NCI-H1092 treated with DMSO at 0.1 percent for 48 hours (cell line): ENCODE measurements around the gene KRT5.
A peak's percentile ranks its signal among the peaks of the same experiment; 100 is the strongest.
"Not testable (repeated sequence)": the region's sequence is repeated elsewhere in the genome, so short reads cannot be mapped to it uniquely, and the experiment has no call there.

Source experiments
- DNase-seq: peaks from one replicate; lab custom pipeline; 2025; lab: John Stamatoyannopoulos, UW

Gene KRT5

GRCh38 chr12:52519387-52519703 lies 849 bp downstream of the KRT5 start:
- no peak for DNase-seq

GRCh38 chr12:52518574-52519386 lies 1.4 kb downstream of the KRT5 start:
- no peak for DNase-seq

- no peak for DNase-seq
Observed at GRCh38 chr12:52517888-52518287, 2.3 kb downstream of the KRT5 start.

- DNase-seq: no peak
Observed at GRCh38 chr12:52517005-52517835, 3.0 kb downstream of the KRT5 start.

GRCh38 chr12:52515927-52516831 lies 4.0 kb downstream of the KRT5 start:
- DNase-seq: no peak

GRCh38 chr12:52515319-52515646 lies 4.9 kb downstream of the KRT5 start:
- DNase-seq: no peak

- no peak for DNase-seq
Observed at GRCh38 chr12:52514471-52515318, 5.5 kb downstream of the KRT5 start.

GRCh38 chr12:52513736-52514135 lies 6.5 kb downstream of the KRT5 start:
- no peak for DNase-seq

GRCh38 chr12:52508211-52508610 lies 12.0 kb downstream of the KRT5 start:
- no peak for DNase-seq

- DNase-seq: peak; percentile 36
Observed at GRCh38 chr12:52506858-52507715, 13.1 kb downstream of the KRT5 start.

- no peak for DNase-seq
Observed at GRCh38 chr12:52502877-52503276, 17.3 kb downstream of the KRT5 start.

GRCh38 chr12:52501490-52501889 lies 18.7 kb downstream of the KRT5 start:
- DNase-seq: no peak

GRCh38 chr12:52500574-52500973 lies 19.6 kb downstream of the KRT5 start:
- DNase-seq: not testable (repeated sequence)

GRCh38 chr12:52499806-52500560 lies 20.2 kb downstream of the KRT5 start:
- no peak for DNase-seq

- no peak for DNase-seq
Observed at GRCh38 chr12:52498946-52499345, 21.2 kb downstream of the KRT5 start.

- DNase-seq: no peak
Observed at GRCh38 chr12:52497975-52498374, 22.2 kb downstream of the KRT5 start.

GRCh38 chr12:52496590-52497071 lies 23.6 kb downstream of the KRT5 start:
- DNase-seq: no peak

GRCh38 chr12:52496054-52496453 lies 24.1 kb downstream of the KRT5 start:
- DNase-seq: peak; percentile 13

GRCh38 chr12:52495389-52495788 lies 24.8 kb downstream of the KRT5 start:
- DNase-seq: peak; percentile 32

- DNase-seq: no peak
Observed at GRCh38 chr12:52494518-52494917, 25.7 kb downstream of the KRT5 start.
